Lower leg skin (tissue), 4 donors: ENCODE results near the gene GFRA4. TPM values are rescaled to one million over a fixed set of nuclear protein-coding genes. Genes with fewer than 3 reads are reported as not detected.
A peak's percentile ranks its signal among the peaks of the same experiment; 100 is the strongest.

Experiments
- DNase-seq, 2 donors: peaks; one replicate each; pipeline ENCODE4 v3.0.0-alpha.2; 2019; ENCODE audit warnings: low spot score in 2 of 2
- H3K4me3 ChIP-seq: fragments of 200-600 bp; sonication (generic); 2 replicates; pipeline ENCODE4 v1.5.1; 2017; ENCODE audit warnings: mild to moderate bottlenecking, low read depth; ENCODE audit not compliant: poor library complexity, severe bottlenecking
- CTCF ChIP-seq, 3 donors: fragments of 450-650 bp; IDR thresholded peaks; one replicate each; pipeline ENCODE4 v1.5.1; 2016; ENCODE audit warnings: antibody characterized with exemption in 3 of 3, mild to moderate bottlenecking in 3 of 3, moderate library complexity in 2 of 3
- POLR2A ChIP-seq, 2 donors: fragments of 450-650 bp; IDR thresholded peaks; one replicate each; pipeline ENCODE4 v1.6.1; 2016 to 2017; ENCODE audit warnings: antibody characterized with exemption in 2 of 2, mild to moderate bottlenecking in 1 of 2, moderate library complexity in 1 of 2
- WGBS, 2 donors: methylation state at CpG; one replicate each; pipeline ENCODE4 v1.1.5; 2018; 5-methylcytosine and 5-hydroxymethylcytosine counted together
- intact Hi-C: fragments of 100-400 bp; cut with DNase I; formaldehyde crosslinking; loops from one replicate; pipeline ENCODE4 v1.15.0; 2023; ENCODE audit warnings: low total_unique reads
- total RNA-seq, 4 donors: library from RNA; depleted of rRNA; stranded (reverse); fragments of >200 nt; gene quantifications; one replicate each; pipeline ENCODE4 v1.1.0, GENCODE V29; 2016

The GFRA4 gene
- not detected for total RNA-seq

- no peak within 1 kb of the TSS for H3K4me3 ChIP-seq
- 58 to 68% methylated on average over 18 to 19 of the region's 19 CpGs for WGBS, 2 donors
- intact Hi-C loops, result no loop called here
- DNase-seq, result no peak
- TF ChIP-seq CTCF (IDR thresholded peaks at IDR 0.05), result no peak
- TF ChIP-seq POLR2A (IDR thresholded peaks at IDR 0.05), result no peak
These were observed at the start of gene GFRA4 for GRCh38 chr20:3663031-3663701. GFRA4 (minus strand) TSS chr20:3663399; CDS start chr20:3663399, 0 bp downstream.

- H3K4me3 ChIP-seq, result no peak within 1 kb of the TSS
- peak in 1 of 2 donors; percentile 60 for DNase-seq
- intact Hi-C loops, result no loop called here
- WGBS, 2 donors, result 80 to 81% methylated on average over 15 of the region's 15 CpGs
- no peak for TF ChIP-seq CTCF (IDR thresholded peaks at IDR 0.05)
These were observed 49.2 kb upstream of the GFRA4 start, which contains the start of gene SIGLEC1 for GRCh38 chr20:3712279-3712873. SIGLEC1 (minus strand) TSS chr20:3712600; CDS start chr20:3707128, 5,472 bp downstream.

- 79 to 84% methylated on average over 4 of the region's 4 CpGs for WGBS, 2 donors
- intact Hi-C loops, result loop anchor here (2.0 kb wide), 1 partner anchor 35 kb away; no protein-coding TSS in a partner anchor
- no peak for TF ChIP-seq CTCF (IDR thresholded peaks at IDR 0.05)
- no peak for TF ChIP-seq POLR2A (IDR thresholded peaks at IDR 0.05)
- no peak for DNase-seq
- no peak overlapping the region for H3K4me3 ChIP-seq
These were observed 48.3 kb upstream of the GFRA4 start for GRCh38 chr20:3711484-3711941.

GRCh38 chr20:3710703-3711483 is 47.7 kb upstream of the GFRA4 start:
- TF ChIP-seq POLR2A (IDR thresholded peaks at IDR 0.05) (no peak), CTCF (IDR thresholded peaks at IDR 0.05) (peak in 1 of 3 donors; percentile 60)
- intact Hi-C loops, result loop anchor here (2.0 kb wide), 1 partner anchor 34 kb away; no protein-coding TSS in a partner anchor
- no peak overlapping the region for H3K4me3 ChIP-seq
- DNase-seq, result peak; percentile 50 to 96
- WGBS, 2 donors, result 31 to 35% methylated on average over 15 to 18 of the region's 18 CpGs

- H3K4me3 ChIP-seq, result no peak overlapping the region
- DNase-seq, result no peak
- no peak for TF ChIP-seq POLR2A (IDR thresholded peaks at IDR 0.05)
- no peak for TF ChIP-seq CTCF (IDR thresholded peaks at IDR 0.05)
- intact Hi-C loops, result loop anchor here (2.0 kb wide), 1 partner anchor 33 kb away; no protein-coding TSS in a partner anchor
- 35 to 63% methylated on average over 4 to 5 of the region's 6 CpGs for WGBS, 2 donors
These were observed 46.8 kb upstream of the GFRA4 start for GRCh38 chr20:3710011-3710466.
